Eye (tissue), 1 donor: ENCODE measurements around the gene CHCHD3.
"Not testable (repeated sequence)": the region's sequence is repeated elsewhere in the genome, so short reads cannot be mapped to it uniquely, and the experiment has no call there.

Source experiments
- DNase-seq: peaks from one replicate; pipeline ENCODE4 v3.0.0-alpha.2; 2015

CHCHD3 gene

GRCh38 chr7:133040178-133040577, 41.7 kb downstream of the CHCHD3 start:
- no peak for DNase-seq

GRCh38 chr7:133039614-133040013, 42.3 kb downstream of the CHCHD3 start:
- DNase-seq, result no peak

GRCh38 chr7:133036289-133036688, 45.6 kb downstream of the CHCHD3 start:
- DNase-seq, result no peak

- DNase-seq, result not testable (repeated sequence)
These were observed 46.6 kb downstream of the CHCHD3 start for GRCh38 chr7:133035240-133035639.

- no peak for DNase-seq
These were observed 51.5 kb downstream of the CHCHD3 start for GRCh38 chr7:133030346-133030745.

GRCh38 chr7:133029463-133029862, 52.4 kb downstream of the CHCHD3 start:
- no peak for DNase-seq

GRCh38 chr7:133027397-133027796, 54.5 kb downstream of the CHCHD3 start:
- DNase-seq, result no peak

- no peak for DNase-seq
These were observed 55.6 kb downstream of the CHCHD3 start for GRCh38 chr7:133026210-133026859.

- DNase-seq, result no peak
These were observed 56.8 kb downstream of the CHCHD3 start for GRCh38 chr7:133025056-133025455.

- peak; percentile 27 for DNase-seq
These were observed 57.3 kb downstream of the CHCHD3 start for GRCh38 chr7:133024596-133024995.

GRCh38 chr7:133023370-133024071, 58.4 kb downstream of the CHCHD3 start:
- peak; percentile 13 for DNase-seq

GRCh38 chr7:133022661-133023060, 59.2 kb downstream of the CHCHD3 start:
- DNase-seq, result no peak

GRCh38 chr7:133021196-133021595, 60.7 kb downstream of the CHCHD3 start:
- no peak for DNase-seq

GRCh38 chr7:133020496-133020895, 61.4 kb downstream of the CHCHD3 start:
- DNase-seq, result no peak

GRCh38 chr7:133019590-133019989, 62.3 kb downstream of the CHCHD3 start:
- no peak for DNase-seq

GRCh38 chr7:133016604-133017003, 65.3 kb downstream of the CHCHD3 start:
- no peak for DNase-seq

GRCh38 chr7:133015888-133016287, 66.0 kb downstream of the CHCHD3 start:
- DNase-seq, result no peak

GRCh38 chr7:133011746-133012145, 70.1 kb downstream of the CHCHD3 start:
- no peak for DNase-seq

- no peak for DNase-seq
These were observed 72.3 kb downstream of the CHCHD3 start for GRCh38 chr7:133009426-133010252.

- no peak for DNase-seq
These were observed 73.9 kb downstream of the CHCHD3 start for GRCh38 chr7:133007961-133008360.

- no peak for DNase-seq
These were observed 78.6 kb downstream of the CHCHD3 start for GRCh38 chr7:133003052-133003910.

- no peak for DNase-seq
These were observed 80.2 kb downstream of the CHCHD3 start for GRCh38 chr7:133001727-133002126.

- DNase-seq, result no peak
These were observed 82.0 kb downstream of the CHCHD3 start for GRCh38 chr7:132999845-133000244.
